SU-DHL-6 (cell line): ENCODE measurements around the gene ZNF599.

Experiments
- EZH2phosphoT487 ChIP-seq: fragments of 200-600 bp; sonication (generic), shearing (Covaris generic); conservative IDR thresholded peaks from 2 replicates; pipeline ENCODE4 v1.6.1; 2018; ENCODE audit warnings: mild to moderate bottlenecking, antibody characterized with exemption, low read length, moderate library complexity, mixed read lengths
- TF ChIP-seq, protein P1 (sequence below): fragments of 200-600 bp; sonication (generic); IDR thresholded peaks from one replicate; pipeline ENCODE4 v1.5.1; 2017; ENCODE audit warnings: antibody characterized with exemption, mild to moderate bottlenecking, low read length, moderate library complexity; ENCODE audit not compliant: insufficient read depth, poor library complexity, severe bottlenecking

DNA sequence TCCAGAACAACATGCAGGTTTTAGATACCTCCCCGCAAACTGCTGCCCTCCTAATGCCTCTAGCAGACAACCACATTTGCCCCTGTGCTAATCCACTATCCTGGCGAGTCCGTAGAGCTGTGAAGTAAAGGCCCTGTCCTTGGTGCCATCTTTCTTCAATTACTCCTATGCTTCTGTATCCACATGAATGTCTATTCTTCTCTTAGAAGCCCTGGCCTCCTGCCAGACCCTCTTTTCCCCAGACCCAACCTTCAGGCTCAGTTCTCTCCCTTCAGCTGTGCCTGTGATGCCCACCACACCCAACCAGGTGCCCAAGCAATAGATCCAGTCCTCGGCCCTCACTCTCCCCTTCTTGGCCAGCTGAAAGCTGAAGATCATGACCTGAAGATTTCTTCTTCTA, 31.1 kb upstream of the ZNF599 start:
- TF ChIP-seq, protein P1, sequence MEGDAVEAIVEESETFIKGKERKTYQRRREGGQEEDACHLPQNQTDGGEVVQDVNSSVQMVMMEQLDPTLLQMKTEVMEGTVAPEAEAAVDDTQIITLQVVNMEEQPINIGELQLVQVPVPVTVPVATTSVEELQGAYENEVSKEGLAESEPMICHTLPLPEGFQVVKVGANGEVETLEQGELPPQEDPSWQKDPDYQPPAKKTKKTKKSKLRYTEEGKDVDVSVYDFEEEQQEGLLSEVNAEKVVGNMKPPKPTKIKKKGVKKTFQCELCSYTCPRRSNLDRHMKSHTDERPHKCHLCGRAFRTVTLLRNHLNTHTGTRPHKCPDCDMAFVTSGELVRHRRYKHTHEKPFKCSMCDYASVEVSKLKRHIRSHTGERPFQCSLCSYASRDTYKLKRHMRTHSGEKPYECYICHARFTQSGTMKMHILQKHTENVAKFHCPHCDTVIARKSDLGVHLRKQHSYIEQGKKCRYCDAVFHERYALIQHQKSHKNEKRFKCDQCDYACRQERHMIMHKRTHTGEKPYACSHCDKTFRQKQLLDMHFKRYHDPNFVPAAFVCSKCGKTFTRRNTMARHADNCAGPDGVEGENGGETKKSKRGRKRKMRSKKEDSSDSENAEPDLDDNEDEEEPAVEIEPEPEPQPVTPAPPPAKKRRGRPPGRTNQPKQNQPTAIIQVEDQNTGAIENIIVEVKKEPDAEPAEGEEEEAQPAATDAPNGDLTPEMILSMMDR = no peak
- no peak for TF ChIP-seq EZH2phosphoT487
